HG03025 (cell line): ENCODE data around the gene P4HB.
"Not testable (repeated sequence)": the region's sequence is repeated elsewhere in the genome, so short reads cannot be mapped to it uniquely, and the experiment has no call there.

Experiments used
- ATAC-seq: cut with Tn5 transposase; IDR thresholded peaks from one replicate; pipeline ENCODE4 v1.9.1; 2021; ENCODE audit warnings: mild to moderate bottlenecking, moderate library complexity; ENCODE audit not compliant: unreplicated experiment, low FRiP score

The P4HB gene

GRCh38 chr17:81849457-81849856 lies 10.9 kb downstream of the P4HB start:
- ATAC-seq: no peak

DNA sequence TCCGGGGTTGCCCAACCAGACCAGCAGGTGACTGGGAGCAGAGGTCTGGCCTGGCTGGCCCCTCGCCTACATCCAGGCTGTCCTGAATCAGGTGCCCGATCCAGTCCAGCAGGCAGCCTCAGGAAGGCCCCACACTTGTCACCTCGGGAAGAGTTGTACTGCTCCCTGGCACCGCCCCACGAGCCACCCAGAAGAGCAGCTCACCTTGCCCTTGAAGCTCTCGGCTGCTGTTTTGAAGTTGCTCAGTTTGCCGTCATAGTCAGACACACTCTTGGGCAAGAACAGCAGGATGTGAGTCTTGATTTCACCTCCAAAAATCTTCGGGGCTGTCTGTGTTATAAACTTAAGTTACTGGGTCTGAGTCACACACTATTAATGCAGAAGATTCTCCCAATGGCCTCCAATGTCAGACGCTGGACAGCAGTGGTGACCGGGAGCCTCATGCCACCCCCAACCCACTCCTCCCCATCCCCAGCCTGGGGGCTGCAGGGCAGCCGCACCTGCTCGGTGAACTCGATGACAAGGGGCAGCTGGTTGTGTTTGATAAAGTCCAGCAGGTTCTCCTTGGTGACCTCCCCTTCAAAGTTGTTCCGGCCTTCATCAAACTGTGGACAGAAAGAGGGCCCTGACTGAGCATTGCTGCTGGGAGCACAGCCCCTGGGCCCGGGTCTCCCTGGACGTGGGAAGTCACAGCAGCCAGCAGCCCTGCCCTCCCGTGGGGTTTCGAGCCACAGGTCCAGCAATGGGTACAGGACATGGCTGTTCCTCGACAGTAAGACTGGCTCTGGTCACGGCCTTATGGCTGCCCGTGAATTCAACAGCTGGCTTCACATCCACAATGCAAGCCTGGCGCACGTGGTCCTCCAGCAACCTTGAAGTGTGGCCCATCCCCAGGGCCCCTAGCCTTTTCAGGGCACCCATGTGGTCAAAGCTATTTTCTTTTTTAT lies 13.3 kb downstream of the P4HB start:
- ATAC-seq: no peak

GRCh38 chr17:81845881-81846742 lies 14.2 kb downstream of the P4HB start:
- no peak for ATAC-seq

- ATAC-seq: no peak
These were observed 15.0 kb downstream of the P4HB start for GRCh38 chr17:81845361-81845760.

- no peak for ATAC-seq
These were observed 15.4 kb downstream of the P4HB start for GRCh38 chr17:81844887-81845286.

GRCh38 chr17:81844327-81844851 lies 15.9 kb downstream of the P4HB start:
- ATAC-seq: no peak

- ATAC-seq: no peak
These were observed 16.5 kb downstream of the P4HB start for GRCh38 chr17:81843713-81844326.

GRCh38 chr17:81842725-81843504 lies 17.4 kb downstream of the P4HB start:
- no peak for ATAC-seq

- no peak for ATAC-seq
These were observed 18.0 kb downstream of the P4HB start for GRCh38 chr17:81842378-81842724.

- ATAC-seq: no peak
These were observed 18.5 kb downstream of the P4HB start for GRCh38 chr17:81841866-81842265.

- ATAC-seq: no peak
These were observed 19.2 kb downstream of the P4HB start for GRCh38 chr17:81840826-81841778.

GRCh38 chr17:81840059-81840458 lies 20.3 kb downstream of the P4HB start:
- not testable (repeated sequence) for ATAC-seq

DNA sequence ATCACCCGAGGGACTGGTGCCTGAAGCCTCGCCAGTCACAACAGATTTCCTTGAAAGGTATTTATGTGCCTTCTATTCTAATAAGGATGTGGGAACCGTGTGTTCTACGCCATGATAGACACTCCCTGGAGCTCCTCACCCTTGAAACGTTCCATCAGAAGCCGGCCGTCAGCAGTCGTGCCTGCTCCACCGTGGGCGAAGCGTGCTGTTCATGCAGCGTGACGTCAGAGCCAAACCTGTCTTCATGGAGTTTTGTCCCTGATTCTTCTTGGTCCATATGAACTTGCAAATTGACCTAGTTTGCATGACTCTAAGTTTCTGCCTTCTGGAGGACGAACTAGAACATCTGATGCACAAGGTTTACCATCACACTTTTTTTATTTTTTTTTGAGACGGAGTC lies 21.0 kb downstream of the P4HB start:
- ATAC-seq: no peak

DNA sequence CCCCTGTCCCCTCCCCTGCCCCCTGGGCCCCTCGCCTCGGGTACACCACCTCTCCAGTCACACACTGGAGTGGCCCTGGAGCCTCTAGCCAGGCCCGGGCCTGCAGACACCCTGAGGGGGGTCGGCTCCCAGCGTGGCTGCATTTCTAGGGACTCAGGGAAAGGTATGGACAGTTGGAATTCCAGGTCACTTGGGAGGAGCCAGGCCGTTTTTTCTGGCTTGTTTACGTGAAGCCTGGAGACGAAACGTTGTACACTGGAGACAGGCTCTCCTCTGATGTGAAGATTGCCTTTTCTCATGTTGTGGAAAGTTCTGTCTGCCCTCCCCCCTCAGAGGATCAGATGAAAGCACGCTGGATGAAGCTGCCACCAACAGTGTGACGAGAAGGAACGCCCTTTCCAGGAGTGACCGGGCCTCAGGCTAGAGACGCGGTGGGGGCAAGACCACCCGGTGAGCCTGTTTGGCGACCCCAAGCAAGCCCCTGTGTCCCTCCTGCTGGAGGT lies 21.5 kb downstream of the P4HB start:
- ATAC-seq: no peak

- ATAC-seq: no peak
These were observed 22.7 kb downstream of the P4HB start for GRCh38 chr17:81837641-81838040.

GRCh38 chr17:81834831-81835267 lies 25.5 kb downstream of the P4HB start, which contains the start of gene PPP1R27:
TSS of gene PPP1R27 (minus strand) at chr17:81835050. CDS start at chr17:81834953, 97 bp downstream.
- no peak for ATAC-seq

GRCh38 chr17:81833921-81834830 lies 26.2 kb downstream of the P4HB start:
- ATAC-seq: no peak
